Neural cell (in vitro differentiated cells): ENCODE data around the gene CNTNAP2. TPM values are rescaled to one million over a fixed set of nuclear protein-coding genes. Genes with fewer than 3 reads are reported as not detected.

ENCODE experiments used
- H2AFZ ChIP-seq: fragments of 200-600, 300-800 bp; sonication (generic), shearing (Covaris generic); 2 replicates; pipeline ENCODE4 v1.6.0; 2014; ENCODE audit warnings: low read depth, mild to moderate bottlenecking, antibody characterized with exemption, low read length, moderate library complexity
- H3F3A ChIP-seq: fragments of 200-600 bp; shearing (Covaris generic); 2 replicates; pipeline ENCODE4 v1.6.1; 2016; ENCODE audit warnings: mild to moderate bottlenecking, moderate library complexity, mixed read lengths, antibody characterized with exemption, low read length; ENCODE audit not compliant: insufficient read depth, poor library complexity, severe bottlenecking
- H3K27ac ChIP-seq: fragments of 200-600, 300-800 bp; sonication (generic), shearing (Covaris generic); 2 replicates; pipeline ENCODE4 v1.5.1; 2014; ENCODE audit warnings: mild to moderate bottlenecking, low read length, moderate library complexity
- H3K27me3 ChIP-seq: fragments of 300-800, 200-600 bp; sonication (generic), shearing (Covaris generic); 2 replicates; pipeline ENCODE4 v1.6.0; 2014; ENCODE audit warnings: mild to moderate bottlenecking, low read depth, low read length, moderate library complexity; ENCODE audit not compliant: insufficient read depth
- H3K36me3 ChIP-seq: fragments of 300-800, 200-600 bp; sonication (generic), shearing (Covaris generic); 2 replicates; pipeline ENCODE4 v1.5.1; 2014; ENCODE audit warnings: mild to moderate bottlenecking, antibody characterized with exemption, low read length, moderate library complexity; ENCODE audit not compliant: insufficient read depth
- H3K4me2 ChIP-seq: fragments of 300-800, 200-600 bp; sonication (generic), shearing (Covaris generic); 2 replicates; pipeline ENCODE4 v1.6.0; 2014; ENCODE audit warnings: mild to moderate bottlenecking, low read length
- H3K4me3 ChIP-seq: fragments of 300-800, 200-600 bp; sonication (generic), shearing (Covaris generic); 2 replicates; pipeline ENCODE4 v1.5.1; 2014; ENCODE audit warnings: mild to moderate bottlenecking, low read length, moderate library complexity
- H3K79me2 ChIP-seq: fragments of 200-600 bp; shearing (Covaris generic); replicated peaks from 2 replicates; pipeline ENCODE4 v1.6.0; 2014; ENCODE audit warnings: mild to moderate bottlenecking, low read length, moderate library complexity; ENCODE audit not compliant: insufficient read depth
- H3K9ac ChIP-seq: fragments of 300-800, 200-600 bp; sonication (generic), shearing (Covaris generic); 2 replicates; pipeline ENCODE4 v1.6.1; 2016; ENCODE audit warnings: mild to moderate bottlenecking, low read length, mixed read lengths
- H3K9me2 ChIP-seq: fragments of 200-600 bp; shearing (Covaris generic); 2 replicates; pipeline ENCODE4 v1.6.1; 2016; ENCODE audit warnings: mild to moderate bottlenecking, low read length, mixed read lengths; ENCODE audit not compliant: insufficient read depth
- H3K9me3 ChIP-seq: fragments of 200-600, 300-800 bp; sonication (generic), shearing (Covaris generic); 2 replicates; pipeline ENCODE4 v1.6.1; 2016; ENCODE audit warnings: mild to moderate bottlenecking, mixed run types, low read length, moderate library complexity, mixed read lengths
- H4K20me1 ChIP-seq: fragments of 200-600 bp; shearing (Covaris generic); 2 replicates; pipeline ENCODE4 v1.6.1; 2016; ENCODE audit warnings: mild to moderate bottlenecking, mixed run types; ENCODE audit not compliant: insufficient read depth
- CTCF ChIP-seq: fragments of 450-650 bp; IDR thresholded peaks from 2 replicates; pipeline ENCODE4 v1.5.1; 2014; ENCODE audit warnings: antibody characterized with exemption, mild to moderate bottlenecking, moderate library complexity; ENCODE audit not compliant: poor library complexity, severe bottlenecking
- EP300 ChIP-seq: fragments of 450-650 bp; conservative IDR thresholded peaks from 2 replicates; pipeline ENCODE4 v1.6.1; 2014; ENCODE audit warnings: antibody characterized with exemption, mild to moderate bottlenecking, moderate library complexity; ENCODE audit not compliant: poor library complexity, severe bottlenecking
- EZH2 ChIP-seq: fragments of 200-600, 300-800 bp; shearing (Covaris generic), sonication (generic); IDR thresholded peaks from 2 replicates; pipeline ENCODE4 v1.6.1; 2014; ENCODE audit warnings: antibody characterized with exemption, low read length, borderline replicate concordance, mild to moderate bottlenecking; ENCODE audit not compliant: insufficient read depth, poor library complexity, severe bottlenecking
- MXI1 ChIP-seq: fragments of 450-650 bp; conservative IDR thresholded peaks from 2 replicates; pipeline ENCODE4 v1.6.1; 2014; ENCODE audit warnings: antibody characterized with exemption, mild to moderate bottlenecking; ENCODE audit not compliant: poor library complexity, severe bottlenecking
- POLR2AphosphoS5 ChIP-seq: IDR thresholded peaks from 2 replicates; pipeline ENCODE4 v1.6.1; 2012
- RAD21 ChIP-seq: fragments of 450-650 bp; conservative IDR thresholded peaks from 2 replicates; pipeline ENCODE4 v1.6.1; 2014; ENCODE audit warnings: antibody characterized with exemption, mild to moderate bottlenecking, moderate library complexity
- REST ChIP-seq: IDR thresholded peaks from 2 replicates; pipeline ENCODE4 v1.6.1; 2012; ENCODE audit warnings: borderline replicate concordance
- SMC3 ChIP-seq: fragments of 450-650 bp; conservative IDR thresholded peaks from 2 replicates; pipeline ENCODE4 v1.6.1; 2014; ENCODE audit warnings: antibody characterized with exemption, mild to moderate bottlenecking, moderate library complexity; ENCODE audit not compliant: poor library complexity
- TAF1 ChIP-seq: IDR thresholded peaks from 2 replicates; pipeline ENCODE4 v1.6.1; 2012; ENCODE audit warnings: low read depth
- polyA plus RNA-seq: library from polyadenylated mRNA; depleted of rRNA; stranded (reverse); fragments of >200 nt; gene quantifications from 2 replicates; pipeline ENCODE4 v1.2.3, GENCODE V29; 2014

The CNTNAP2 gene
- polyA plus RNA-seq, 1 donor from 2014 or later: 276 TPM

GRCh38 chr7:148256433-148256832, 2139.8 kb downstream of the CNTNAP2 start:
- no peak overlapping the region for H3K4me3 ChIP-seq
- no peak overlapping the region for H3K4me2 ChIP-seq
- H2AFZ ChIP-seq: no peak overlapping the region
- TF ChIP-seq TAF1 (no peak), POLR2AphosphoS5 (no peak), EP300 (no peak), SMC3 (no peak), MXI1 (no peak), RAD21 (no peak), CTCF (no peak), EZH2 (no peak), REST (no peak)
- H3K79me2 ChIP-seq: no peaks in the 10 kb centered on the region
- H3F3A ChIP-seq: peaks cover 4% of the 10 kb centered on the region
- H3K9me3 ChIP-seq: peaks cover 3% of the 10 kb centered on the region
- H3K27me3 ChIP-seq: no peaks in the 10 kb centered on the region
- no peak overlapping the region for H3K9ac ChIP-seq
- H4K20me1 ChIP-seq: no peaks in the 10 kb centered on the region
- H3K36me3 ChIP-seq: no peaks in the 10 kb centered on the region
- H3K27ac ChIP-seq: peak overlapping the region; percentile 65
- no peaks in the 10 kb centered on the region for H3K9me2 ChIP-seq

GRCh38 chr7:148260599-148260998, 2144.0 kb downstream of the CNTNAP2 start:
- Histone ChIP-seq H3F3A (peaks cover 4% of the 10 kb centered on the region), H3K36me3 (no peaks in the 10 kb centered on the region), H3K27ac (no peak overlapping the region), H3K27me3 (no peaks in the 10 kb centered on the region), H3K79me2 (no peaks in the 10 kb centered on the region), H2AFZ (no peak overlapping the region), H4K20me1 (no peaks in the 10 kb centered on the region), H3K4me3 (no peak overlapping the region), H3K9ac (no peak overlapping the region), H3K4me2 (no peak overlapping the region), H3K9me2 (no peaks in the 10 kb centered on the region), H3K9me3 (no peaks in the 10 kb centered on the region)
- no peak for TF ChIP-seq EP300
- no peak for TF ChIP-seq CTCF
- TF ChIP-seq REST: no peak
- no peak for TF ChIP-seq EZH2
- no peak for TF ChIP-seq TAF1
- no peak for TF ChIP-seq MXI1
- no peak for TF ChIP-seq SMC3
- no peak for TF ChIP-seq POLR2AphosphoS5
- TF ChIP-seq RAD21: no peak
